ENCODE measurements around the gene C12orf75. TPM values are rescaled to one million over a fixed set of nuclear protein-coding genes. Genes with fewer than 3 reads are reported as not detected.

C12orf75 gene
- total and polyA plus RNA-seq, 2 experiments from 2014 or later: 43.9 to 69.8 TPM

- Mint-ChIP-seq H3K36me3 (ENCODE audit: low read depth) (no peaks in the 10 kb centered on the region), H3K4me3 (no peak overlapping the region), H3K9me3 (no peaks in the 10 kb centered on the region; the same call in 2 of the 3 replicates), H3K27ac (no peak overlapping the region), H3K27me3 (ENCODE audit: insufficient read depth, low read depth, poor library complexity) (no peaks in the 10 kb centered on the region), H3K4me1 (no peaks in the 10 kb centered on the region)
- Histone ChIP-seq H3K36me3 (ENCODE audit: insufficient read depth) (no peaks in the 10 kb centered on the region), H3F3A (replicated peaks; ENCODE audit: low read depth) (no peaks in the 10 kb centered on the region), H3K27me3 (ENCODE audit: insufficient read depth) (no peaks in the 10 kb centered on the region), H2AFZ (no peak overlapping the region), H3K4me1 (ENCODE audit: insufficient read depth) (no peaks in the 10 kb centered on the region), H3K4me3 (no peak overlapping the region), H3K4me2 (no peak overlapping the region), H4K20me1 (replicated peaks; ENCODE audit: insufficient read depth) (no peaks in the 10 kb centered on the region), H3K9me2 (ENCODE audit: insufficient read depth) (peaks cover 6% of the 10 kb centered on the region; the same call in 1 of the 2 replicates), H3K27ac (ENCODE audit: low read depth) (no peak overlapping the region), H3K79me2 (replicated peaks; ENCODE audit: insufficient read depth) (no peaks in the 10 kb centered on the region)
- TF ChIP-seq REST (IDR thresholded peaks at IDR 0.05; ENCODE audit: unreplicated experiment) (no peak), EZH2 (IDR thresholded peaks at IDR 0.05; ENCODE audit: low read depth, unreplicated experiment) (no peak), POLR2AphosphoS5 (IDR thresholded peaks at IDR 0.05; ENCODE audit: low read depth) (no peak), ZNF114 (CRISPR knock-in tag; IDR thresholded peaks at IDR 0.05) (no peak), NANOG (IDR thresholded peaks at IDR 0.05; ENCODE audit: borderline replicate concordance) (no peak), CREB1 (CRISPR knock-in tag; IDR thresholded peaks at IDR 0.05; ENCODE audit: low read depth) (no peak)
- ATAC-seq (no peak), DNase-seq (ENCODE audit: low spot score) (no peak)
Measured at GRCh38 chr12:105393587-105393986, 63.1 kb downstream of the C12orf75 start.

DNA sequence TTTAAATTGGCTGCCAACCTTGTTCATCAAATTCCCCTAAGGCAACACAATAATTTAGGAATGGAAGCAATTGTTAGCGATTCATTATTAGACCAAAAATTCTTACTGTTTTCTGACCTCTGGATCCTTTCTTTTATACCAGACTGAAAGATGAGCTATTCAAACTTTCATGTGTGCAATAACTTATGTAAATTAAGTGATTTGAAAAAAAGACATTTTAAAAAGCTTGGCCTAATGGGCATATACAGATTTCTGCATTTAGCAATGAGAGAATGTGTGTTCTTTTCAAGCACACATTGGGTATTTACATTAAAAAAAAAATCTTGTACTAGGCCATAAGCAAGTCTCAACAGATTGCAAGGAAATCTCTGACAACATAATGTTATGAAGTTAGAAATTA lies 65.5 kb downstream of the C12orf75 start:
- Mint-ChIP-seq H3K36me3 (ENCODE audit: low read depth) (no peaks in the 10 kb centered on the region), H3K4me3 (no peak overlapping the region), H3K27ac (no peak overlapping the region), H3K9me3 (no peaks in the 10 kb centered on the region; the same call in 2 of the 3 replicates), H3K27me3 (ENCODE audit: insufficient read depth, low read depth, poor library complexity) (no peaks in the 10 kb centered on the region), H3K4me1 (no peaks in the 10 kb centered on the region)
- Histone ChIP-seq H2AFZ (no peak overlapping the region), H3K36me3 (ENCODE audit: insufficient read depth) (no peaks in the 10 kb centered on the region), H3K27ac (ENCODE audit: low read depth) (no peak overlapping the region), H3K9me2 (ENCODE audit: insufficient read depth) (peaks cover 10% of the 10 kb centered on the region; the same call in 1 of the 2 replicates), H3F3A (replicated peaks; ENCODE audit: low read depth) (no peaks in the 10 kb centered on the region), H3K27me3 (ENCODE audit: insufficient read depth) (no peaks in the 10 kb centered on the region), H3K79me2 (replicated peaks; ENCODE audit: insufficient read depth) (no peaks in the 10 kb centered on the region), H3K4me3 (no peak overlapping the region), H4K20me1 (replicated peaks; ENCODE audit: insufficient read depth) (no peaks in the 10 kb centered on the region), H3K4me2 (no peak overlapping the region), H3K4me1 (ENCODE audit: insufficient read depth) (no peaks in the 10 kb centered on the region)
- no peak for ATAC-seq
- DNase-seq (ENCODE audit: low spot score): no peak
- TF ChIP-seq CTCF (conservative IDR thresholded peaks at IDR 0.05; ENCODE audit: low read depth in 2 of 2) (no peak), JUNB (IDR thresholded peaks at IDR 0.05; ENCODE audit: unreplicated experiment) (no peak), POLR2AphosphoS5 (IDR thresholded peaks at IDR 0.05; ENCODE audit: low read depth) (no peak), STAT1 (IDR thresholded peaks at IDR 0.05; ENCODE audit: unreplicated experiment) (no peak), ZNF114 (CRISPR knock-in tag; IDR thresholded peaks at IDR 0.05) (no peak), ZNF462 (CRISPR knock-in tag; IDR thresholded peaks at IDR 0.05) (no peak), EZH2phosphoT487 (IDR thresholded peaks at IDR 0.05; ENCODE audit: unreplicated experiment) (no peak), ZNF331 (CRISPR knock-in tag; IDR thresholded peaks at IDR 0.05; ENCODE audit: low read depth) (no peak)

Data from GM23338 (cell line).